Measurements from ENCODE around the gene RGS3. TPM values are rescaled to one million over a fixed set of nuclear protein-coding genes. Genes with fewer than 3 reads are reported as not detected.

Gene RGS3
- total and polyA plus RNA-seq, 7 donors, result 26.9 to 50.7 (median 38.3) TPM

DNA sequence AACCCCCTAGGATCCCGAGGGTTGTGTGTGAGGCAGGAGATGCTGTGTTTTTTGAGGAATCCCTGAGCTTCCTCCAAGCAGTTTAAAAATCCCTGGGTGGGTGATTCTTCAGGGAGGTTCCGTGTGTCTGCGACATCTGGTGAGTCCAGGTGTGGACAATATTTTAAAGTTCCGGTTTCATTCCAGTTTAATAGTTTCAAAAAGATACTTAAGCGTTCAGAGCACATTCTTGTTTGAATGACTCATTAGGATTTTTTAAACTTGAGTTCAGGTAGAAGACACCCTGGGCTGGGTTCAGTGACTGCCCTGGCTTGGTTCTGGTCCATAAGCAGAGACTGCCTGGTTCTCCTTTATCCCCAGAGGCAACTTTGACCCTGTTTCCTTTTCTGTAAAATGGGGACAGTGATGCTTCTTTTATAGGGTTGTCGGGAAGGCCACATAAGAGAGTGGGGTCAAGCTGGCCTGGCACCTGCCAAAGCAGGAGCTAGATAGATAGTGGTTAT lies 119.2 kb downstream of the RGS3 start:
- Histone ChIP-seq H3K27me3 (no peaks in the 10 kb centered on the region), H3K4me1 (peaks cover 0 to 59% (median 49%) of the 10 kb centered on the region in 4 donors), H3K9me3 (no peaks in the 10 kb centered on the region), H3K4me3 (no peak overlapping the region), H3K27ac (peak overlapping the region; percentile 73 to 85 (median 84)), H3K36me3 (peaks cover 8 to 24% (median 12%) of the 10 kb centered on the region in 4 donors)
- intact Hi-C loops (cut with DNase I), result loop anchor here (2.0 to 10.0 kb wide), 2 partner anchors 134 to 238 kb away; partner anchors contain the start of genes BSPRY and WDR31
- whole genome bisulfite sequencing, 2 donors, result 88 to 89% methylated on average over 6 of the region's 6 CpGs
- TF ChIP-seq EP300 (IDR thresholded peaks at IDR 0.05) (no peak), POLR2A (IDR thresholded peaks at IDR 0.05) (no peak), POLR2AphosphoS5 (IDR thresholded peaks at IDR 0.05) (no peak)
- TF ChIP-seq, protein P1, sequence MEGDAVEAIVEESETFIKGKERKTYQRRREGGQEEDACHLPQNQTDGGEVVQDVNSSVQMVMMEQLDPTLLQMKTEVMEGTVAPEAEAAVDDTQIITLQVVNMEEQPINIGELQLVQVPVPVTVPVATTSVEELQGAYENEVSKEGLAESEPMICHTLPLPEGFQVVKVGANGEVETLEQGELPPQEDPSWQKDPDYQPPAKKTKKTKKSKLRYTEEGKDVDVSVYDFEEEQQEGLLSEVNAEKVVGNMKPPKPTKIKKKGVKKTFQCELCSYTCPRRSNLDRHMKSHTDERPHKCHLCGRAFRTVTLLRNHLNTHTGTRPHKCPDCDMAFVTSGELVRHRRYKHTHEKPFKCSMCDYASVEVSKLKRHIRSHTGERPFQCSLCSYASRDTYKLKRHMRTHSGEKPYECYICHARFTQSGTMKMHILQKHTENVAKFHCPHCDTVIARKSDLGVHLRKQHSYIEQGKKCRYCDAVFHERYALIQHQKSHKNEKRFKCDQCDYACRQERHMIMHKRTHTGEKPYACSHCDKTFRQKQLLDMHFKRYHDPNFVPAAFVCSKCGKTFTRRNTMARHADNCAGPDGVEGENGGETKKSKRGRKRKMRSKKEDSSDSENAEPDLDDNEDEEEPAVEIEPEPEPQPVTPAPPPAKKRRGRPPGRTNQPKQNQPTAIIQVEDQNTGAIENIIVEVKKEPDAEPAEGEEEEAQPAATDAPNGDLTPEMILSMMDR (IDR thresholded peaks at IDR 0.05), result no peak
- DNase-seq, result no peak

DNA sequence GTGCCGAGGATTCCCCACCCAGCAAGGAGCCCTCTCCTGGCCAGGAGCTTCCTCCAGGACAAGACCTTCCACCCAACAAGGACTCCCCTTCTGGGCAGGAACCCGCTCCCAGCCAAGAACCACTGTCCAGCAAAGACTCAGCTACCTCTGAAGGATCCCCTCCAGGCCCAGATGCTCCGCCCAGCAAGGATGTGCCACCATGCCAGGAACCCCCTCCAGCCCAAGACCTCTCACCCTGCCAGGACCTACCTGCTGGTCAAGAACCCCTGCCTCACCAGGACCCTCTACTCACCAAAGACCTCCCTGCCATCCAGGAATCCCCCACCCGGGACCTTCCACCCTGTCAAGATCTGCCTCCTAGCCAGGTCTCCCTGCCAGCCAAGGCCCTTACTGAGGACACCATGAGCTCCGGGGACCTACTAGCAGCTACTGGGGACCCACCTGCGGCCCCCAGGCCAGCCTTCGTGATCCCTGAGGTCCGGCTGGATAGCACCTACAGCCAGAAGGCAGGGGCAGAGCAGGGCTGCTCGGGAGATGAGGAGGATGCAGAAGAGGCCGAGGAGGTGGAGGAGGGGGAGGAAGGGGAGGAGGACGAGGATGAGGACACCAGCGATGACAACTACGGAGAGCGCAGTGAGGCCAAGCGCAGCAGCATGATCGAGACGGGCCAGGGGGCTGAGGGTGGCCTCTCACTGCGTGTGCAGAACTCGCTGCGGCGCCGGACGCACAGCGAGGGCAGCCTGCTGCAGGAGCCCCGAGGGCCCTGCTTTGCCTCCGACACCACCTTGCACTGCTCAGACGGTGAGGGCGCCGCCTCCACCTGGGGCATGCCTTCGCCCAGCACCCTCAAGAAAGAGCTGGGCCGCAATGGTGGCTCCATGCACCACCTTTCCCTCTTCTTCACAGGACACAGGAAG lies 120.2 kb downstream of the RGS3 start:
- H3K4me1 ChIP-seq, result peaks cover 0 to 50% (median 41%) of the 10 kb centered on the region in 4 donors
- no peaks in the 10 kb centered on the region for H3K27me3 ChIP-seq
- TF ChIP-seq, protein P1 (IDR thresholded peaks at IDR 0.05), result no peak
- TF ChIP-seq POLR2AphosphoS5 (IDR thresholded peaks at IDR 0.05), result no peak
- no peak for TF ChIP-seq POLR2A (IDR thresholded peaks at IDR 0.05)
- no peak for TF ChIP-seq EP300 (IDR thresholded peaks at IDR 0.05)
- 94% methylated on average over 31 of the region's 31 CpGs for WGBS, 2 donors
- no peak overlapping the region for H3K4me3 ChIP-seq
- H3K9me3 ChIP-seq, result no peaks in the 10 kb centered on the region
- H3K36me3 ChIP-seq, result peaks cover 8 to 24% (median 12%) of the 10 kb centered on the region in 4 donors
- H3K27ac ChIP-seq, result peak overlapping the region in 2 of 4 donors; percentile 84 to 85
- DNase-seq, result peak; percentile 64
- intact Hi-C loops (cut with DNase I), result loop anchor here (2.0 to 10.0 kb wide), 2 partner anchors 135 to 239 kb away; partner anchors contain the start of genes BSPRY and WDR31

DNA sequence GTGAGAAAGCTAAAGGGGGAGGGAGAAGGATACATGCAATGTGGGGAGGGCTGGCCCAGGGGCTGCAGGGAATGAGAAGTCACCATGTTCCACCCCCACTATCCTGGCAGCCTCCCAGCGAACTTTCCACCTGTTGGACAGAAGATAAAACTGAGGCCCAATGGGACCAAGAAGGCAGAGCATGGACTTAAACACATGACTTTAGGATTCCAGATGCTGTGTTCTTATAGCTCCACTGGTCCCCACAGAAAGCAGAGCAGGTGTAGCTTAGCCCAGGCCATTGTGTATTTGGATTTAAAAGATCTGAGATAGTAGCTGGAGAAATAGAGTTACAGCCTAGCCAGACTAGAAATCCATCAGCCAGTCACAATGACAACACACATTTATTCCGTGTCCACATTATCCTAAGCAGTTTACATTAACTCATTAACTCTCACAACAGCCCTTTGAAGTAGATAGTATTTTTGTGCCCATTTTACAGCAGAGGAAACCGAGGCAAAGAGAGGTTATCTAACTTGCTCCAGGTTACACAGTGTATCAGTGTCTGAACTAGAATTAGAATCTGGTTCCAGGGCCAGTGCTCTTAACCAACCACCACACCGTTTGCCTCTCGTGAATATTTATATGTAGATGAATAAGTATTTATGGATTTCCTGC lies 121.0 kb downstream of the RGS3 start:
- TF ChIP-seq POLR2AphosphoS5 (IDR thresholded peaks at IDR 0.05), result no peak
- TF ChIP-seq POLR2A (IDR thresholded peaks at IDR 0.05), result no peak
- TF ChIP-seq, protein P1 (IDR thresholded peaks at IDR 0.05), result no peak
- no peak for TF ChIP-seq EP300 (IDR thresholded peaks at IDR 0.05)
- no peak for DNase-seq
- H3K9me3 ChIP-seq, result no peaks in the 10 kb centered on the region
- H3K36me3 ChIP-seq, result peaks cover 8 to 24% (median 12%) of the 10 kb centered on the region in 4 donors
- H3K27me3 ChIP-seq, result no peaks in the 10 kb centered on the region
- intact Hi-C loops (cut with DNase I), result loop anchor here (10.0 kb wide), 1 partner anchor 240 kb away; the partner anchor contains the start of genes BSPRY and WDR31
- H3K4me3 ChIP-seq, result no peak overlapping the region
- no peak overlapping the region for H3K27ac ChIP-seq
- H3K4me1 ChIP-seq, result peaks cover 0 to 42% (median 33%) of the 10 kb centered on the region in 4 donors
- 92 to 94% methylated on average over 5 of the region's 5 CpGs for WGBS, 2 donors

DNA sequence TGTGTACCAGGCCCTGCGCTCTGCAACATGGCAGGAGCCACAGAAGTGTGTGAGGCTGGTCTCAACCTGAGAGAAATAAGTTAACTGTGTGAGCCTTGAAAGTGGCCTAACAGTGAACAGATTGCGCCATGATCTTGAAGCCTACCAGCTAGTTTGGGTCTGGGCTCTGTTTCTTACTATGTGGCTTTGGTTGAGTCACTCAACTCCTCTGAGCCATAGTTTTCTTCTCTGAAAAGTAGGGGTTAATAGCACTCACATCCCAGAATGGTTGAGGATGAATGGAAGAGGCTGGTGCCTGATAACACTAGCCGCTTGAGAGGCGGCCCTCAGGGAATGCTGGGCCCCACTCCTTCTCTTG lies 121.5 kb downstream of the RGS3 start:
- WGBS, 2 donors, result 96% methylated on average over 4 of the region's 4 CpGs
- DNase-seq, result no peak
- no peak overlapping the region for H3K4me3 ChIP-seq
- no peaks in the 10 kb centered on the region for H3K9me3 ChIP-seq
- H3K27me3 ChIP-seq, result no peaks in the 10 kb centered on the region
- peaks cover 8 to 24% (median 12%) of the 10 kb centered on the region in 4 donors for H3K36me3 ChIP-seq
- intact Hi-C loops (cut with DNase I), result loop anchor here (10.0 kb wide), 1 partner anchor 240 kb away; the partner anchor contains the start of genes BSPRY and WDR31
- TF ChIP-seq POLR2A (IDR thresholded peaks at IDR 0.05) (no peak), POLR2AphosphoS5 (IDR thresholded peaks at IDR 0.05) (no peak), EP300 (IDR thresholded peaks at IDR 0.05) (no peak)
- TF ChIP-seq, protein P1 (IDR thresholded peaks at IDR 0.05), result no peak
- peak overlapping the region in 1 of 4 donors; percentile 24 for H3K27ac ChIP-seq
- peaks cover 0 to 41% (median 28%) of the 10 kb centered on the region in 4 donors for H3K4me1 ChIP-seq

Measured in sigmoid colon (tissue), 7 donors.